GM13977 (cell line): ENCODE data around the gene GATAD2A.

Experiments
- DNase-seq: peaks from one replicate; pipeline ENCODE4 v3.0.0; 2012; ENCODE audit warnings: low spot score
- CTCF ChIP-seq: IDR thresholded peaks from 2 replicates; pipeline ENCODE4 v1.5.1; 2012; ENCODE audit warnings: mild to moderate bottlenecking, control low read depth; ENCODE audit not compliant: insufficient read depth; ENCODE audit errors: extremely low read depth, missing control alignments
- in situ Hi-C: fragments of 300-500 bp; cut with MboI; formaldehyde crosslinking; loops from one replicate; pipeline ENCODE4 v1.12.0; 2022; ENCODE audit warnings: low sequenced_read_pairs, low pct_unique_long_range_greater_than_20kb, mixed read lengths, inconsistent platforms; ENCODE audit not compliant: unreplicated experiment

The GATAD2A gene

GRCh38 chr19:19501798-19502197 lies 96.3 kb downstream of the GATAD2A start:
- no peak for DNase-seq
- in situ Hi-C loops = no loop called here

GRCh38 chr19:19502281-19502680 lies 96.8 kb downstream of the GATAD2A start:
- DNase-seq = no peak
- TF ChIP-seq CTCF = no peak

More at GRCh38 chr19:19501798-19502197, 96.3 kb downstream of the GATAD2A start:
- TF ChIP-seq CTCF = no peak

GRCh38 chr19:19502808-19503602 lies 97.5 kb downstream of the GATAD2A start:
- in situ Hi-C loops = no loop called here
- DNase-seq = no peak
- TF ChIP-seq CTCF = no peak

More at GRCh38 chr19:19502281-19502680, 96.8 kb downstream of the GATAD2A start:
- in situ Hi-C loops = no loop called here

- in situ Hi-C loops = no loop called here
- no peak for DNase-seq
- no peak for TF ChIP-seq CTCF
Observed at GRCh38 chr19:19504754-19505668, 99.5 kb downstream of the GATAD2A start.

GRCh38 chr19:19505669-19506326 lies 100.3 kb downstream of the GATAD2A start:
- in situ Hi-C loops = no loop called here
- DNase-seq = no peak
- TF ChIP-seq CTCF = no peak

- in situ Hi-C loops = no loop called here
- DNase-seq = no peak
- TF ChIP-seq CTCF = no peak
Observed at GRCh38 chr19:19506592-19506991, 101.1 kb downstream of the GATAD2A start.
